PC-3 (cell line): ENCODE data around the gene CAMKK2. TPM values are rescaled to one million over a fixed set of nuclear protein-coding genes. Genes with fewer than 3 reads are reported as not detected.

Source experiments
- ATAC-seq: fragments of 200-7000 bp; cut with Tn5 transposase; 2 replicates; pipeline ENCODE4 v1.9.1; 2020; ENCODE audit warnings: mild to moderate bottlenecking, moderate library complexity
- BruUV-seq: library from RNA; stranded (reverse); fragments of 400-500 nt; replicated peaks from 2 replicates; lab custom pipeline; 2021; lab: Mats Ljungman, UMichigan
- CTCF ChIA-PET: fragments of 300-600 bp; sonication (Branson Sonifier 250); formaldehyde crosslinking; loops from one replicate; lab custom pipeline; 2022; ENCODE audit warnings: antibody characterized with exemption; lab: Charles Lee
- POLR2A ChIA-PET: fragments of 300-600 bp; sonication (Branson Sonifier 250); formaldehyde crosslinking; loops from one replicate; lab custom pipeline; 2022; ENCODE audit warnings: antibody characterized with exemption; ENCODE audit not compliant: unreplicated experiment; lab: Charles Lee
- DNase-seq: peaks from one replicate; pipeline ENCODE4 v3.0.0-alpha.2; 2015
- H2AFZ ChIP-seq: fragments of 300-600 bp; sonication (generic); 2 replicates; pipeline ENCODE4 v1.6.0; 2016; ENCODE audit warnings: antibody characterized with exemption, low read length
- H3F3A ChIP-seq: fragments of 300-600 bp; sonication (generic); one replicate; pipeline ENCODE4 v1.6.0; 2017; ENCODE audit warnings: antibody characterized with exemption, low read length, control low read depth, mild to moderate bottlenecking; ENCODE audit not compliant: unreplicated experiment
- H3K27ac ChIP-seq: fragments of 300-600 bp; sonication (generic); 2 replicates; pipeline ENCODE4 v1.5.1; 2016; ENCODE audit warnings: mild to moderate bottlenecking, low read length
- H3K27me3 ChIP-seq: fragments of 300-600 bp; sonication (generic); 2 replicates; pipeline ENCODE4 v1.6.1; 2016; ENCODE audit warnings: low read length, mixed read lengths
- H3K36me3 ChIP-seq: fragments of 300-600 bp; sonication (generic); 2 replicates; pipeline ENCODE4 v1.6.1; 2016; ENCODE audit warnings: low read depth, mixed run types, low read length, mixed read lengths
- H3K4me1 ChIP-seq: fragments of 300-600 bp; sonication (generic); 2 replicates; pipeline ENCODE4 v1.5.1; 2016; ENCODE audit warnings: low read length; ENCODE audit not compliant: insufficient read depth
- H3K4me2 ChIP-seq: fragments of 300-600 bp; sonication (generic); 2 replicates; pipeline ENCODE4 v1.6.0; 2016; ENCODE audit warnings: low read length
- H3K4me3 ChIP-seq: fragments of 300-600 bp; sonication (generic); 2 replicates; pipeline ENCODE4 v1.5.1; 2016; ENCODE audit warnings: mild to moderate bottlenecking, low read length, mixed read lengths
- H3K79me2 ChIP-seq: fragments of 300-600 bp; sonication (generic); 2 replicates; pipeline ENCODE4 v1.6.1; 2017; ENCODE audit warnings: low read length, mixed read lengths
- H3K9ac ChIP-seq: fragments of 300-600 bp; sonication (generic); 2 replicates; pipeline ENCODE4 v1.6.0; 2016; ENCODE audit warnings: mild to moderate bottlenecking, low read length
- H3K9me2 ChIP-seq: fragments of 300-600 bp; sonication (generic); replicated peaks from 2 replicates; pipeline ENCODE4 v1.6.1; 2016; ENCODE audit warnings: mixed run types, low read length, mixed read lengths
- H3K9me3 ChIP-seq: fragments of 300-600 bp; sonication (generic); 2 replicates; pipeline ENCODE4 v1.6.1; 2016; ENCODE audit warnings: low read length, mixed read lengths
- H4K20me1 ChIP-seq: fragments of 300-600 bp; sonication (generic); 2 replicates; pipeline ENCODE4 v1.6.1; 2016; ENCODE audit warnings: low read length, mixed read lengths
- EZH2 ChIP-seq: fragments of 300-600 bp; sonication (generic); IDR thresholded peaks from one replicate; pipeline ENCODE4 v1.6.1; 2017; ENCODE audit warnings: antibody characterized with exemption, mild to moderate bottlenecking, low read length; ENCODE audit not compliant: unreplicated experiment
- EZH2phosphoT487 ChIP-seq: fragments of 300-600 bp; sonication (generic); IDR thresholded peaks from 2 replicates; pipeline ENCODE4 v1.6.1; 2018; ENCODE audit warnings: mild to moderate bottlenecking, antibody characterized with exemption, low read length, borderline replicate concordance
- intact Hi-C: fragments of 100-400 bp; cut with micrococcal nuclease; formaldehyde crosslinking; loops from 2 replicates; pipeline ENCODE4 v1.9.0; 2023
- total RNA-seq: library from RNA; depleted of rRNA; stranded (reverse); fragments of >200 nt; gene quantifications from 2 replicates; pipeline ENCODE4 v1.2.3, GENCODE V29; 2014
- TF ChIP-seq, protein P1 (sequence below): fragments of 300-600 bp; sonication (generic); conservative IDR thresholded peaks from 2 replicates; pipeline ENCODE4 v1.5.1; 2017; ENCODE audit warnings: antibody characterized with exemption, low read depth, mild to moderate bottlenecking, low read length

The CAMKK2 gene
- total RNA-seq, 1 experiment from 2014 or later = 26.5 TPM

DNA sequence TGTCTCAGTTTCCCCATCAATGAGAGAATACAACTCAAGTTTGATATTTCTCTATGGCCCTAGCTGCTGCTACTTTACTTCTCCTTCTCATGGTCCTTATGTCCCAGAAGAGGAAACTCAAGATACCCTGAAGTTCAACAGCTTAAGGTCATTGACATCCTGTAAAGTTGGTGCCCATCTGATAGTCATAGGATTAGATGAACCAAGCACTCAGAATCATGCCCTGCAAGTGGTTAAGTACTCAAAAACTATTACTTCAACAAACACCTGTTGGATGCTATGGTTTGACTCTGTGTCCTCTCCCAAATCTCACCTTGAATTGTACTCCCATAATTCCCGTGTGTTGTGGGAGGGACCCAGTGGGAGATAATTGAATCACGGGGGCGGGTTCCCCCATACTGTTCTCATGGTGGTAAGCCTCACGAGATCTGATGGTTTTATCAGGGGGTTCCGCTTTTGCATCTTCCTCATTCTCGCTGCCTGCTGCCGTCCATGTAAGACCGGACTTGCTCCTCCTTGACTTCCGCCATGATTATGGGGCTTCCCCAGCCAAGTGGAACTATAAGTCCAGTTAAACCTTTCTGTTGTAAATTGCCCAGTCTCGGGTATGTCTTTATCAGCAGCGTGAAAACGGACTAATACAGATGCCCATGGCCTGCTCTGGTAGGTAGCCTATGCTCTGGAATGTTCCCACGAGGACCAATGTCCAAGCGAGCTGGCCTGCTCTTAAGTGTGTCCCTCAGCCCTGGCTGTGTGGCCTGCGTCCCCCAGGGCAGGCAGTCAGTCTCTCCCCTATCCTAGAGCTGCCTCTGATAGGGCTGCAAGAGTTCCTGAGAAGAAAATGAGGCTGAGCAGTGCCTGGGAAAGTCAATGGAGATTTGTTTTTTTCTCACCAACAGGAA lies 18.1 kb downstream of the CAMKK2 start:
- Histone ChIP-seq H3K9me3 (no peaks in the 10 kb centered on the region), H3F3A (no peaks in the 10 kb centered on the region), H3K9ac (no peak overlapping the region), H3K27ac (no peak overlapping the region), H3K9me2 (no peaks in the 10 kb centered on the region), H3K4me3 (no peak overlapping the region), H3K4me2 (no peak overlapping the region), H3K4me1 (peaks cover 4% of the 10 kb centered on the region), H2AFZ (no peak overlapping the region), H4K20me1 (no peaks in the 10 kb centered on the region), H3K36me3 (peaks cover 9% of the 10 kb centered on the region; the same call in 1 of the 2 replicates), H3K27me3 (no peaks in the 10 kb centered on the region), H3K79me2 (peaks cover 14% of the 10 kb centered on the region; the same call in 1 of the 2 replicates)
- ChIA-PET POLR2A (no interaction called here), CTCF (no interaction called here)
- no peak for ATAC-seq
- DNase-seq = no peak
- no TSS peak for BruUV-seq
- intact Hi-C loops = no loop called here
- no peak for TF ChIP-seq EZH2
- no peak for TF ChIP-seq EZH2phosphoT487

DNA sequence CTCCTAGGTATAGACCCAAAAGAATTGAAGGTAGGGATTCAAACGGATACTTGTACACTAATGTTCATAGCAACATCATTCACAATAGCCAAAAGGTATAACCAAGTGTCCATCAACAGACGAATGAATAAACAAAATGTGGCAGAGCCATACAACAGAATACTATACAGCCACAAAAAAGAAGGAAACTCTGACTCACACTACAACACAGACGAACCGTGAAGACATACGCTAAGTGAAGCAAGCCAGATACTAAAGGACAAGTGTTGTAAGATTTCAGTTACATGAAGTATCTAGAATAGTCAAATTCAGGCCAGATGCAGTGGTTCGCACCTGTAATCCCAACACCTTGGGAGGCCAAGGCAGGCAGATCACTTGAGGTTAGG lies 19.1 kb downstream of the CAMKK2 start:
- H3K27me3 ChIP-seq = no peaks in the 10 kb centered on the region
- ChIA-PET POLR2A (interaction anchor here (0.6 to 1.0 kb wide), 2 partner anchors 18 to 20 kb away, joined by 3 to 6 read pairs; no protein-coding TSS in a partner anchor), CTCF (interaction anchor here (0.6 kb wide), 1 partner anchor 18 kb away, joined by 3 read pairs; no protein-coding TSS in a partner anchor)
- DNase-seq (no peak), ATAC-seq (no peak; the same call in 1 of the 2 replicates)
- H3F3A ChIP-seq = no peaks in the 10 kb centered on the region
- no peaks in the 10 kb centered on the region for H3K9me2 ChIP-seq
- BruUV-seq = no TSS peak
- no peak overlapping the region for H3K4me3 ChIP-seq
- H3K4me2 ChIP-seq = peak overlapping the region; percentile 20; the same call in 1 of the 2 replicates
- no peaks in the 10 kb centered on the region for H4K20me1 ChIP-seq
- no peaks in the 10 kb centered on the region for H3K9me3 ChIP-seq
- peak overlapping the region; percentile 13; the same call in 1 of the 2 replicates for H2AFZ ChIP-seq
- H3K27ac ChIP-seq = 0 out of 2 replicates have a peak overlapping the region, but pooled peaks have one; percentile 16
- H3K36me3 ChIP-seq = peaks cover 15% of the 10 kb centered on the region; the same call in 1 of the 2 replicates
- intact Hi-C loops = no loop called here
- TF ChIP-seq, protein P1, sequence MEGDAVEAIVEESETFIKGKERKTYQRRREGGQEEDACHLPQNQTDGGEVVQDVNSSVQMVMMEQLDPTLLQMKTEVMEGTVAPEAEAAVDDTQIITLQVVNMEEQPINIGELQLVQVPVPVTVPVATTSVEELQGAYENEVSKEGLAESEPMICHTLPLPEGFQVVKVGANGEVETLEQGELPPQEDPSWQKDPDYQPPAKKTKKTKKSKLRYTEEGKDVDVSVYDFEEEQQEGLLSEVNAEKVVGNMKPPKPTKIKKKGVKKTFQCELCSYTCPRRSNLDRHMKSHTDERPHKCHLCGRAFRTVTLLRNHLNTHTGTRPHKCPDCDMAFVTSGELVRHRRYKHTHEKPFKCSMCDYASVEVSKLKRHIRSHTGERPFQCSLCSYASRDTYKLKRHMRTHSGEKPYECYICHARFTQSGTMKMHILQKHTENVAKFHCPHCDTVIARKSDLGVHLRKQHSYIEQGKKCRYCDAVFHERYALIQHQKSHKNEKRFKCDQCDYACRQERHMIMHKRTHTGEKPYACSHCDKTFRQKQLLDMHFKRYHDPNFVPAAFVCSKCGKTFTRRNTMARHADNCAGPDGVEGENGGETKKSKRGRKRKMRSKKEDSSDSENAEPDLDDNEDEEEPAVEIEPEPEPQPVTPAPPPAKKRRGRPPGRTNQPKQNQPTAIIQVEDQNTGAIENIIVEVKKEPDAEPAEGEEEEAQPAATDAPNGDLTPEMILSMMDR = no peak
- TF ChIP-seq EZH2phosphoT487 (no peak), EZH2 (no peak)
- peaks cover 4% of the 10 kb centered on the region for H3K4me1 ChIP-seq
- no peak overlapping the region for H3K9ac ChIP-seq
- H3K79me2 ChIP-seq = peaks cover 14% of the 10 kb centered on the region; the same call in 1 of the 2 replicates

GRCh38 chr12:121274036-121274763 lies 22.3 kb downstream of the CAMKK2 start:
- no peak for ATAC-seq

More at GRCh38 chr12:121274036-121274763, 22.3 kb downstream of the CAMKK2 start:
- Histone ChIP-seq H3K79me2 (peaks cover 14% of the 10 kb centered on the region; the same call in 1 of the 2 replicates), H3K36me3 (peaks cover 18% of the 10 kb centered on the region; the same call in 1 of the 2 replicates), H4K20me1 (no peaks in the 10 kb centered on the region), H3K4me2 (no peak overlapping the region), H3K9me2 (no peaks in the 10 kb centered on the region), H2AFZ (no peak overlapping the region), H3K9ac (no peak overlapping the region), H3K4me3 (no peak overlapping the region), H3K4me1 (peaks cover 4% of the 10 kb centered on the region), H3F3A (no peaks in the 10 kb centered on the region), H3K27me3 (no peaks in the 10 kb centered on the region), H3K27ac (no peak overlapping the region), H3K9me3 (no peaks in the 10 kb centered on the region)
- no TSS peak for BruUV-seq
- ChIA-PET CTCF (no interaction called here), POLR2A (no interaction called here)
- TF ChIP-seq EZH2 (no peak), EZH2phosphoT487 (no peak)
- TF ChIP-seq, protein P1 = no peak
- intact Hi-C loops = no loop called here
- DNase-seq = no peak
